GM18867 (cell line): ENCODE results near the gene FHIT.

ENCODE experiments used
- ATAC-seq: cut with Tn5 transposase; IDR thresholded peaks from one replicate; pipeline ENCODE4 v1.9.1; 2021; ENCODE audit warnings: mild to moderate bottlenecking, moderate library complexity; ENCODE audit not compliant: unreplicated experiment

FHIT gene

DNA sequence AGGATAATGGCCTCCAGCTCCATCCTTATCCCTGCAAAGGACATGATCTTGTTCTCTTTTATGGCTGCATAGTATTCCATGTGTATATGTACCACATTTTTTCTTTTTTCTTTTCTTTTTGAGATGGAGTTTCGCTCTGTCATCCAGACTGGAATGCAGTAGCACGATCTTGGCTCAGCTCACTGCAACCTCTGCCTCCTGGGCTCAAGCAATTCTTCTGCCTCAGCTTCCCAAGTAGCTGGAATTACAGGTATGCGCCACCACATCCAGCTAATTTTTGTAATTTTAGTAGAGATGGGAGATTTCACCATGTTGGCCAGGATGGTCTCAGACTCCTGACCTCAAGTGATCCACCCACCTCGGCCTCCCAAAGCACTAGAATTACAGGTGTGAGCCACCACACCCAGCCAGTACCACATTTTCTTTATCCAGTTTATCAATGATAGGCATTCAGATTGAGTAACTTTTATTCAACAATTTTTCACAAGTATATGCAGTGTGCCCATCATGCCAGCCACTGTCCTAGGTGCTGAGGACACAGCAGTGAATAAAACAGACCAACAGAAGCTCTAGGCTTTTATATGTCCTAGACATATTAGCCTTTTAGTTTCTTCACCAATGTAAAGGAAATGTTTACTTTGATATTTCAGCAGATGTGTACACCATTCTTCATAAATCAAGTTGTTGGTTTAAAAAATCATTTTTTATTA is 815.2 kb downstream of the FHIT start:
- ATAC-seq: no peak

DNA sequence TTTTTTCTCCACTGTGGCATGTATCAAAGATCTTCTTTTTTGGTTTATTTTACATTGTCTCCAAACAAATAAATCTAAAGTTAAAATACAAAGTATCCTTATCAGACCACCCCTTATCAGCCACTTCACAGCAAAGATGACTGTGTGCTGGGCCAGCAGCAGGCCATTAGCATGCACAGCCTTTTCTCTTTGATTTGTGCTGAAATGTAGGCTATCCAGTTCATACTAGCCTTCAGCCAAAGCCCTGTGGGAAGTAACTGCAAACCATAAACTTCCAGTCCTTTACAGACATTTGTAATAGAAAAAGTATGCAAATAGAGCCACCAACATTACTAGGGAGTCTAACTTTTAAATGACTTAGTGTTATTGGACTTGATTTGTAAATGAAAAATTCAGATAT is 816.3 kb downstream of the FHIT start:
- ATAC-seq: no peak

GRCh38 chr3:60434323-60434722 is 816.9 kb downstream of the FHIT start:
- ATAC-seq: no peak

- ATAC-seq: no peak
Observed at GRCh38 chr3:60431599-60431958, 819.7 kb downstream of the FHIT start.

DNA sequence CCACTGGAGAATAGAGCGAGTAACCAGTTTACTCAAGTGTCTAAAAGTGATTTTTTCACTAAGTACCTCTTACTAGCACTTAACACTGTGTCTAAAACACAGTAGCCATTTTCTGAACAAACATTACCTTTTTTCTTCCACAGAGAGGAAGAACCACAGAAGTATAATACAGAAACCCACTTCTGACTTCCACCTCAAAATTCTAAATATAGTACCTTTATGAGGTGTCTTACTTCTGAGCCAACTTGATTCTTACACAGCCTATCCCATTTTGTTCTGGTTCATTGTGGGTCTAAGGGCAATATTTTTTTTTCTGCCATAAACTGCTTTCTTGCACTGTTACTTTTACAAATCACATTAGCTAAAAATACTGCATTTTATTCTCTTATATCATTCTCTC is 821.0 kb downstream of the FHIT start:
- no peak for ATAC-seq

- ATAC-seq: no peak
Observed at GRCh38 chr3:60427109-60427508, 824.1 kb downstream of the FHIT start.

GRCh38 chr3:60424942-60425341 is 826.3 kb downstream of the FHIT start:
- no peak for ATAC-seq

DNA sequence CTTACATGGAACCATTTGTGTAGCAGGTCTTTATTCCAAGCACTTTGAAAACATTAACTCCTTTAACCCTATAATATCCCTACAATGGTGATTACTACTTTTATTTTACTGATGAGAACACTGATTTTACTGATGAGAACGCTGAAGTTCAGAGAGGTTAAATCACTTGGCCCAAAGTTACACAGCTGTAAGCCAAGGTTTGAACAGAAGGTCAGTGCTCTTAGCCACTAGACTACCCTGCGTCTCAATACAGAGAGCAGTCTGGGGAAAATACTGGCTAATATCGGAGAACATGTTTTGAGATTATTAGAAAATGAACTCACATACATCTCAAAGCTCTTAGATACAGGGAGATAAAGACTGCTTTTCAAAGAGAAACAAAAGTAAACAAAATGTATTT is 827.2 kb downstream of the FHIT start:
- ATAC-seq: no peak

DNA sequence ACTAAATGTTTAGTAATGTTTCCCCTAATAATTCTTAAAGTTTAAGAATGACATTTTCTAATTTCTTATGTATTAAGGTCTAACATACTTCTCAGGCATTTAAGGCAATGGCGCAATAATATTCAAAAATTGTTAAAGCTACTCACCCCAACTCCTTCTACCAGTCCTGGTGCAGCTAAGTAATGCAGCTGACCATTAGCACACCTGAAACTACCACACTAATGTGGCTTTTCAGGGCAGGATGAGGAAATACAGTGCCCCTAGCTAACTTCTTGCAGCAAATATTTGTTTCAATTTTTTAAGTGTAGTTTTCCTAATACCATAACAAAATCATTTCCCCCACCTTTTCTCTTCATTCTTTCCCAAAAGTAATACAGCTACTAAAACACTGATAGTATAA is 827.7 kb downstream of the FHIT start:
- ATAC-seq: no peak

GRCh38 chr3:60421749-60422446 is 829.4 kb downstream of the FHIT start:
- ATAC-seq: no peak

DNA sequence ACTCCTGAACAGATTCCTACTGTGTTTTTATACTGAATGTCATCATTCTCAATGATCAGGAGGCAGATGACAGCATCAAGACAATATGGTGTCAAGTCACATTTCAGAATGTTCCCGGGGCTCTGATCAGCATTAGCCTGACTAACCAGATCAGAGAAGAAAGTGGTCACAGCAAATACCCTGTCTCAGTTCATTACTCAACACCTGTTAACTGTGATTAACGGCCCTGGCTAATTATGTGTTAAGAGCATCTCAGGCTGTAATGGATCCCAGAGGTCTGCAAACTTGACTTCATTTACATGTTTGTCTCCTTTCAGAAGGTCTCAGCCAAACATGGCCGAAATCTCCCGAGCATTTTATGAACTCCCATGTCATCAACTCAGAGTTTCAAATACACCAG is 833.7 kb downstream of the FHIT start:
- no peak for ATAC-seq

DNA sequence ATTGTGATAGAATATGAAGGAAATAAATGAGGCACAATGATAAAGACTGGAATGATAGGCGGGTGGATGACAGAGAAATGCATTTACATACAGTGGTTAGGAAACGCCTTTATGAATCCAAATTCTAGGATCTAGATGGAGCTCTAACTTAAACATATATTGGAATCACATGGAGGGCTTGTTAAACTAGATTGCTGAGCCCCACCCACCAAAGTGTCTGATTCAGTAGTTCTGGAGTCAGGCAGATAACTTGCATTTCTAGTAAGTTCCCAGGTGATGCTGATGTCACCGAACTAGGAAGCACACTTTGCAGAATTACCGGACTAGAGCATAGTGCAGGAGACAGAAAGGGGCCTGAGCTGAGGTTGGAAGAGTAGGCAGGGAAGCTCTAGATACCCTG is 837.2 kb downstream of the FHIT start:
- no peak for ATAC-seq

- no peak for ATAC-seq
Observed at GRCh38 chr3:60413551-60413950, 837.7 kb downstream of the FHIT start.

DNA sequence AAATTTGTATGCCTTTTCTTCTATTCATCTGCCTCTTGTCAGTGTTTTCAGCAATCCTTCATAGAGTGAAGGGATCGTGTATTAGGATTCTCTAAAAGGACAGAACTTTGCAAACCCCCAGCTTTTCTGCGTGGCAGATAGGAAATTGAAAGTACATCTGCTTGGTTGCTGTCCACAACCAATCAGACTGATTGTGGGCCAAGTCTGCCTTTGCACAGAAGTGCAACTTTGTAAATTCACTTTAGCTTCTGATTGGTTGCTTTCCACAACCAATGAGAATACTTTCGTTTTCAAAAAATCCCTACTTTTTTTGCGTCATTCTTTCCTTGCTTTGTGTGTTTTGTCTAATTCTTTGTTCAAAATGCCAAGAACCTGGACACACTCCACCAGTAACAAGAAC is 847.4 kb downstream of the FHIT start:
- ATAC-seq: no peak

GRCh38 chr3:60402931-60403330 is 848.3 kb downstream of the FHIT start:
- ATAC-seq: no peak

DNA sequence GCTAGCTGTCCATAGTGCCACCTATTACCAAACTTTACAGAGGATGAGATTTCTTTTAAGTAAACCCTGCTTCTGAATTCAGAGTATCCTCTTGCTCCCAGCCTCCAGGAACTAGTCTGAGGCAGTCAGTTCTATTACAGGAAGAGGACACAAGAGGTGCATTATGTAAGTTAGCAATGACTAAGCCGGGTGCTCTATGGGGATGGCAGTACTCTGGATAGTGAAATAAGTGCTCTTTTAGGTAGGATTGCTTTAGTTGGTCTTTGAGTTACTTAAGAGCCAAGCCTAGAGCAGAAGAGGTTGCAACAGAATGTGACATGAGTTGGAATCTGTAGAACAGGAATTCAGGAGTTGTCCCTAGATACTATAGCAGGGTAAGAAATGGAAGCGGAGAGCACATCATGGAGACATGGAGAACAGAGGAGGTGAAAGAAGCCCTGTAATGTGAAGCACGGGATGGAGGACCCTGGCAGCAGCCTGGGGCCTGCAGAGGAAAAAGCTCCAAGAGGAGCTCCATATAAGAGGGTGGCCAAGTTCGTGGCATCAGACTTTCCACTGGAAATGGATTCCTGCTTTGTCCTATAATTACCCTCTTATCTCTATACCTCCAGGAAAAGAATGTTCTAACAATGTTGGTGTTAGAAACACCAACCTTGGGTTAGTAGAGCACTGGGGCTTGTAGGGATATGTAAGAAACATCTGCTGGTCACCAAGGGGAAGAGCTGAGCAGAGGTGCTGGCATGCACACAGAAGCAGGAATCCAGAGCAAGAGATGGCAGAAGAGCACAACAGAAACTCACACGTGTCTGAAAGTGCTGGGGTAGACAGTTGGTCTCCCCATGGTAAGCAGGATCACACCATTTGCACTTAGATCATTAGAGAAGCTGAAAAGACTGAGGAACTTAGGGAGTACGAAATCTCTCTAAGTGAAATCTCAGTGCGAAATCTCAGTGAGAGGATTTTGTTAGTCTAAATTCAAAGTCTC is 851.1 kb downstream of the FHIT start:
- no peak for ATAC-seq

- ATAC-seq: no peak
Observed at GRCh38 chr3:60399292-60399691, 852.0 kb downstream of the FHIT start.

GRCh38 chr3:60395173-60395762 is 856.0 kb downstream of the FHIT start:
- no peak for ATAC-seq

DNA sequence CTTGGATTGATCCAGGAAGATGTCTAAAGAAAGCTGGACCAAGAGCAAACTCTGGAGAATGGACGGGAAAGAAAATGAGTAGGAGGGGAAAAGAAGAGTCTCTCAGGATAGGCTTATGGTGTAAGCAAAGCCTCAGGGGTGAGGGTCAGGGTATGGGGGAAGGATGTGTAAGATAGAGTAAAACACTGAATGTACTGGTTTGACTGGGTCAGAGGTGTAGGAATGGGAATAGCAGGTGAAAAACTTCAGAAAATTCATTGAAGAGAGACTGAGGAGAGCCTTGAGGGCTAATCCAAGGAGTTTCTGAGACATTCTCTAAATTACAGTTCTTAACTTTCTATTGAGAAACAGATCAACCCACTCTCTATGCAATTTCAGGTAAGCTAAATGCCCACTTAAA is 857.3 kb downstream of the FHIT start:
- ATAC-seq: no peak

DNA sequence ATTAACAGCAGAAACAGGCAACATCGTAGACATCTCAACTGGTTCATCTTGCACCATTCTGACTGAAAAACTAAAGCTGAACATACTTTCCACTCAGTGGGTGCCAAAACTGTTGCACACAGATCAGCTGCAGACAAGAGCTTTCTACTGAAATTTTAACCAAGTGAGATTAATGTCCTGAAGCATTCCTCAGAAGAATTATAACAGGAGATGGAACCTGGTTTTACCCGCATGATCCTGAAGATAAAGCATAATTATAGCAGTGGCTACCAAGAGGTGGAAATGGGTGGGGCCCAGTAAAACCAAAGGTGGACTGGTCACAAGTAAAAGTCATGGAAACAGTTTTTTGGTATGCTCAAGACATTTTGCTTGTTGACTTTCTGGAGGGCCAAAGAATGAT is 858.8 kb downstream of the FHIT start:
- ATAC-seq: no peak

GRCh38 chr3:60391292-60391691 is 860.0 kb downstream of the FHIT start:
- ATAC-seq: no peak
